Measurements from ENCODE around the gene AFF3. TPM values are rescaled to one million over a fixed set of nuclear protein-coding genes. Genes with fewer than 3 reads are reported as not detected.

Gene AFF3
- total and polyA plus RNA-seq, 2 of the 8 experiments (the other 6 are each of a cell fraction or from before 2014, with no cell fraction given): 0.27 to 3.0 TPM

- Histone ChIP-seq H3K9me3 (ENCODE audit: insufficient read depth in 2 of 2, low read depth in 1 of 2, low read length in 1 of 2) (no peaks in the 10 kb centered on the region), H2AK5ac (ENCODE audit: low read depth, low read length) (no peak overlapping the region), H3K23me2 (ENCODE audit: low read depth, low read length) (no peaks in the 10 kb centered on the region), H2BK12ac (ENCODE audit: low read depth, low read length) (no peak overlapping the region), H3K36me3 (ENCODE audit: control insufficient read depth in 2 of 4, insufficient read depth in 4 of 4, low read length in 3 of 4) (no peaks in the 10 kb centered on the region), H3K27ac (ENCODE audit: low read depth, low read length) (no peak overlapping the region), H2BK20ac (ENCODE audit: low read length) (no peak overlapping the region), H2BK120ac (replicated peaks; ENCODE audit: low read depth, low read length) (no peak overlapping the region), H4K20me1 (replicated peaks in 1 of 2; ENCODE audit: control insufficient read depth in 1 of 2, insufficient read depth in 2 of 2, low read length in 2 of 2) (no peaks in the 10 kb centered on the region), H3K56ac (replicated peaks; ENCODE audit: insufficient read length, low read depth, low read length) (no peak overlapping the region), H3K4me2 (ENCODE audit: insufficient read depth in 1 of 2, low read depth in 2 of 2, low read length in 2 of 2) (no peak overlapping the region), H4K5ac (ENCODE audit: insufficient read length, low read depth, low read length) (no peak overlapping the region), H3K9ac (replicated peaks in 1 of 4; ENCODE audit: extremely low read depth in 1 of 4, low read depth in 3 of 4, low read length in 3 of 4) (no peak overlapping the region), H4K8ac (ENCODE audit: extremely low read depth, insufficient read depth, low read length) (no peak overlapping the region), H2AFZ (ENCODE audit: low read length) (no peak overlapping the region), H3K4me1 (replicated peaks in 1 of 4; ENCODE audit: control insufficient read depth in 3 of 4, insufficient read depth in 4 of 4, low read length in 3 of 4) (no peaks in the 10 kb centered on the region), H4K91ac (replicated peaks; ENCODE audit: insufficient read length, low read length) (no peak overlapping the region), H2BK15ac (ENCODE audit: low read length) (no peak overlapping the region), H3K4ac (replicated peaks; ENCODE audit: insufficient read length, low read depth, low read length) (no peak overlapping the region), H3K23ac (ENCODE audit: insufficient read length) (no peak overlapping the region), H3K79me1 (ENCODE audit: low read depth, low read length) (no peaks in the 10 kb centered on the region), H3K27me3 (replicated peaks in 1 of 4; ENCODE audit: control insufficient read depth in 3 of 4, extremely low read depth in 1 of 4, insufficient read depth in 3 of 4, low read length in 3 of 4) (no peaks in the 10 kb centered on the region; a peak in 1 of 7 replicates), H3K14ac (ENCODE audit: insufficient read length) (no peak overlapping the region), H3K79me2 (ENCODE audit: control insufficient read depth in 1 of 2, insufficient read depth in 2 of 2, low read length in 2 of 2) (no peaks in the 10 kb centered on the region), H2BK5ac (ENCODE audit: low read depth, low read length) (no peak overlapping the region), H3K18ac (ENCODE audit: extremely low read depth, low read length) (no peak overlapping the region), H3K4me3 (ENCODE audit: extremely low read depth in 1 of 4, insufficient read depth in 2 of 4, low read depth in 3 of 4, low read length in 4 of 4) (no peak overlapping the region)
- DNase-seq (ENCODE audit: low read depth in 1 of 2, low spot score in 2 of 2) (no peak), FAIRE-seq (no peak)
- peak in 1 of 2 experiments; percentile 12; a peak in 1 of 4 replicates for TF ChIP-seq RAD21 (IDR thresholded peaks at IDR 0.05 in 1 of 2, conservative IDR thresholded peaks at IDR 0.05 in 1 of 2; ENCODE audit: low read depth in 2 of 2, low read length in 2 of 2)
- peak in 2 of 3 experiments; percentile 17 to 39; a peak in 2 of 4 replicates for TF ChIP-seq CTCF (IDR thresholded peaks at IDR 0.05; ENCODE audit: control extremely low read depth in 1 of 3, insufficient read depth in 1 of 3, low read depth in 1 of 3, low read length in 3 of 3)
- no peak for TF ChIP-seq SIRT6 (IDR thresholded peaks at IDR 0.05; ENCODE audit: low read length)
- TF ChIP-seq TAF1 (IDR thresholded peaks at IDR 0.05; ENCODE audit: low read depth, low read length): no peak
- 79% methylated on average over 6 of the region's 6 CpGs; no CpG with 5 or more reads in 1 of the 2 experiments for WGBS, 2 experiments (ENCODE audit: extremely low coverage in 1 of 2, insufficient coverage in 1 of 2, insufficient read length in 1 of 2, insufficient replicate concordance in 2 of 2, low coverage in 1 of 2, low lambda C conversion rate in 2 of 2, missing lambda C conversion rate in 1 of 2)
- ChIA-PET POLR2A (ENCODE audit: partially characterized antibody) (no interaction called here), CTCF (ENCODE audit: partially characterized antibody) (interaction anchor here (0.7 to 0.9 kb wide), 2 partner anchors 16 to 39 kb away, joined by 3 read pairs; no protein-coding TSS in a partner anchor)
Observed at GRCh38 chr2:100029460-100029859, 112.9 kb downstream of the AFF3 start.
